22Rv1 (cell line): ENCODE results near the gene NR2C1.
"Not testable (repeated sequence)": the region's sequence is repeated elsewhere in the genome, so short reads cannot be mapped to it uniquely, and the experiment has no call there.

ENCODE experiments used
- H3K27ac ChIP-seq: fragments of 450-650 bp; 2 replicates; pipeline ENCODE4 v1.5.1; 2017
- ZFX ChIP-seq: fragments of 450-650 bp; IDR thresholded peaks from 2 replicates; pipeline ENCODE4 v1.6.1; 2017; ENCODE audit warnings: antibody characterized with exemption, borderline replicate concordance
- TF ChIP-seq, protein P1 (sequence below): fragments of 450-650 bp; IDR thresholded peaks from 2 replicates; pipeline ENCODE4 v1.5.1; 2017; ENCODE audit warnings: mild to moderate bottlenecking

The NR2C1 gene

DNA sequence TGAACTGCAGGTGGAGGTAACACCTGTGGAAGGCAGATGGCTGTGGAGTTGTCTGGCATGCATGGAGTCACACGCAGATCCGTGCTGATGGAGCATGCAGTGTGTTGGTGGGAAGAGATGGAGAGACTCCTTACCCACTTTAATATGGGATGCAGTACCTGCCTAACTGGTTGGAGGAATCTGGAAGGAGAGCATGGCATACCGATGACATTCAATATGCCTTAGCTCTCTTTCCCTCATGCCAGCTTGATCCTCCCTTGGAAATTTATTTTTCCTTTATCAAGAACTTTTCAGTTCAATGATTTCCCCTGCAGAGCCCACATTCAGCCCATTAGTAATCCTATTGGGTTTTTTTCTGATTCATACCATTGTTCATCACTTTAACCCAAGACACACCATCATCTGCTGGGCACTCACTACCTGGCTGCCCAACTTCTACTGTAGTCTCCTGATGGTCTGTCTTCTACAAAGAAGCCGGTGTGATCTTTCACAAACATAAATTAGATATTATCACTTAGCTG, 25.9 kb upstream of the NR2C1 start:
- H3K27ac ChIP-seq, result no peak overlapping the region; the same call in 1 of the 2 replicates
- no peak for TF ChIP-seq ZFX
- TF ChIP-seq, protein P1, sequence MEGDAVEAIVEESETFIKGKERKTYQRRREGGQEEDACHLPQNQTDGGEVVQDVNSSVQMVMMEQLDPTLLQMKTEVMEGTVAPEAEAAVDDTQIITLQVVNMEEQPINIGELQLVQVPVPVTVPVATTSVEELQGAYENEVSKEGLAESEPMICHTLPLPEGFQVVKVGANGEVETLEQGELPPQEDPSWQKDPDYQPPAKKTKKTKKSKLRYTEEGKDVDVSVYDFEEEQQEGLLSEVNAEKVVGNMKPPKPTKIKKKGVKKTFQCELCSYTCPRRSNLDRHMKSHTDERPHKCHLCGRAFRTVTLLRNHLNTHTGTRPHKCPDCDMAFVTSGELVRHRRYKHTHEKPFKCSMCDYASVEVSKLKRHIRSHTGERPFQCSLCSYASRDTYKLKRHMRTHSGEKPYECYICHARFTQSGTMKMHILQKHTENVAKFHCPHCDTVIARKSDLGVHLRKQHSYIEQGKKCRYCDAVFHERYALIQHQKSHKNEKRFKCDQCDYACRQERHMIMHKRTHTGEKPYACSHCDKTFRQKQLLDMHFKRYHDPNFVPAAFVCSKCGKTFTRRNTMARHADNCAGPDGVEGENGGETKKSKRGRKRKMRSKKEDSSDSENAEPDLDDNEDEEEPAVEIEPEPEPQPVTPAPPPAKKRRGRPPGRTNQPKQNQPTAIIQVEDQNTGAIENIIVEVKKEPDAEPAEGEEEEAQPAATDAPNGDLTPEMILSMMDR, result no peak

DNA sequence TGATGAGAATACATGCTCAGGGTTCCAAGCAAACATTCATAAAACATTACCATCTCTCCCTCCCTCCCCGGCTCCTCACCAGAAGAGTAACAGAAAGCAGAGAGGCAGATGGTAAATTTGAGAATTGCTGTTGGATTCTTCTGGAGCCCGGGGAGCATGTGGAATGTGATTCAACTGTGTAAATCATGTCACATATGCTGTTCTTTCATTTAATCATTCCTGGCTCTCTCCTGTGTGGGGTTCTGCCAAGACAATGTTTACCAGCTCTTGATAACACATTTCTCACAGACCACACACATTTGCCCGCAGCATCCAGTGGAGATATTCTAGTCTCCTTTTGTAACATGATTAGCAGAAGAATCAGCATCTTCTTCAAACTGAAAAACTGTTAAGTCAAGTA, 23.4 kb upstream of the NR2C1 start:
- H3K27ac ChIP-seq, result peak overlapping the region; percentile 53
- TF ChIP-seq ZFX, result no peak
- TF ChIP-seq, protein P1, result no peak

DNA sequence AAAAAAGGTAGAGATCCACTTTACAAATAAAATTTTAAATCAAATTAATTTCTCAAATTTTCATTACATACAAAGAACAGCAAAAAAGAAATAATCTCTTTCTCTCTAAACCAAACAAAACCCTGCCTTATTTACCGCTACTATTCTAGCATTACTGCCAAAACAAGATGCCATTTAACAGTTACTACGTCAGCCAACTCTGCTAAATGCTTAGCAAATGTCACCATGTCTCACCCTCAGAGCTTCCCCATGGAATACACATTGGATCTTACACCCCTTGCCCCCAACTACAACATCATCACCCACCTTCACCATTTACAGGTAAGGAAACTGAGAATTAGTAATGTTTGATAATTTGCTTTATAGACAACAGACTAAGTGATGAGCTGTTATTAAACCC, 23.0 kb upstream of the NR2C1 start:
- peak overlapping the region; percentile 53 for H3K27ac ChIP-seq
- no peak for TF ChIP-seq ZFX
- TF ChIP-seq, protein P1, result no peak

DNA sequence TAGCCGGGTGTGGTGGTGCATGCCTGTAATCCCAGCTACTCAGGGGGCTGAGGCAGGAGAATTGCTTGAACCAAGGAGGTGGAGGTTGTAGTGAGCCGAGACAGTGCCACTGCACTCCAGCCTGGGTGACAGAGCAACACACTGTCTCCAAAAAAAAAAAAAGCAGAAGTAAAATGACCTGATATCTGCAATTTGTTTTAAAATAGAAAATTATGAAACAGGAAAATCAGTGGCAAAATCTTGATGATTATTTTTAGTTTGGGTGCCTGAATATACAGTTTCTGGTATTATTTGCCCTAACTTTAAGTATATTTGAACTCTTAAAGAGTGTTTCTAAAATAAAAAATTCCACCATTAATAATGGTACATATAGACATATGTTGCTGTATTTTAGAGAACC, 22.4 kb upstream of the NR2C1 start:
- H3K27ac ChIP-seq, result not testable (repeated sequence)

DNA sequence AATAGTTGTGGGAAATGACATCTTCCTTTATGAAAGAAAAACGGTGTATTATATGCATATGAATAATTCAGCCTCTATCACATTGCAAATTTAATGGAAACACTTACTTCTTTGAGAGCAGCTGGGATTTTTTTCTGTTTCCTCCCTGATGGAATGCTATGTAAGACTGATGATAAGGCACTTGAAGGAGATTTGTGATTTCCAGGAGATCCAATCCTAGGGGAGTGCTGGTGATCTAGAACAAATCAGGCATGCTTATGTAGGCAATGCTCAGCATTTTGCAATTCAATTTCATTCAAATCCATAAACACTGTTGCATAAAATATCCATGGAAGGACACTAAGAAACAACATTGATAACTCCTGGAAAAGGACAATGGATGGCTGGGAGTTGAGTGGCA, 16.0 kb upstream of the NR2C1 start:
- TF ChIP-seq ZFX, result no peak
- TF ChIP-seq, protein P1, result no peak
- H3K27ac ChIP-seq, result no peak overlapping the region

DNA sequence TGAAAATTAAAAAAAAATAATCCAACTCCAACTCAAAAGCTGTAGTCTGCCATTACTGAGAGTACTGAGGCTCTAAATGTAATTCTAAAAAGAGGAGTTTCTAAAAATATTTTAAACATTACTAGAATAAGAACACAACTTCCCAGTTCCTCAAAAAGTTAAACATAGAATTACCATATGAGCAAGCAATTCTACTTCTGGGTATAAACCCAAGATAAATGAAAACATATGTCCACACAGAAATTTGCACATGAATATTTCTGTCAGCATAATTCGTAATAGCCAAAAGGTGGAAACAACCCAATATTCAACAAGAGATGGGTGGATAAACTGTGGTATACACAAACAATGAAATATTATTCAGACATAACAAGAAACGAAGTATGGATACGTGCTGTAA, 15.0 kb upstream of the NR2C1 start:
- TF ChIP-seq, protein P1, result no peak
- TF ChIP-seq ZFX, result no peak
- H3K27ac ChIP-seq, result no peak overlapping the region

DNA sequence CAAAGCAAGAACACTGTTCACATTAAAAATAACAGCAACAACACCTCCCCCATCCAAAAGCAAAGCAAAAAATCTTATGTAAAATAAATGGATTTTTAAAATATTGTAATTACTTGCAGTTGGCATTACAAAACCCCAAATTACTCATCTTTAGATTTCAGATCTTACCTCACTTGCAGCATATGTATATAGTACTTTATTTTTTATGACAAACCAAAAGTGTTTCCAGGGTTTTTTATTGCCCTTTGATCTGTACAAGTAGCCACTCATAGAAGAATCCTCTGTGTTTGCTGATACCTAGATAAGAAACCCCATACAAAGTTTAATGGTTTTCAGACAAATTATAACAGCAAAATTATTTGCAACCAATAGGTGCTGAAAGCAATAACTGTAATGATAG, 12.2 kb upstream of the NR2C1 start:
- no peak overlapping the region for H3K27ac ChIP-seq
- TF ChIP-seq, protein P1, result no peak
- TF ChIP-seq ZFX, result no peak

DNA sequence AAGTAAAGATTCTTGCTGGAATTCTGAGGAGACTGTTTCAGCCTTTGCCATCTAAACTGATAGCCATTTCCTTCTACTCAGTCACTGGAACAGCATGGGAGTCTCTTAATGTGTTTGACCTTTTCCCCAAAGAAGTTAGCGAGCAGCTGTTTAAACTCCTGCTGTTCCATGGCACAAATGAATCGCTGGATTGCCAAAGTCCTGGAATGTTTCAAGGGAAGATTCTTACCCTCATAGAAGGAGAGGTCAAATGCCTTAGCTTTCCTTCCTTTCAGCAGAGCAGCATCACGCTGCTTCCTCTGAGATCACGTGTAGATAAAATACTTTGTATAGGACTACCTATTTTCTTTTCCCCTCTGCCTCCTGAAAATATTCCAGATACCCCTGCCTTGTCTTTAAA, 10.5 kb upstream of the NR2C1 start:
- H3K27ac ChIP-seq, result no peak overlapping the region
- TF ChIP-seq, protein P1, result no peak
- TF ChIP-seq ZFX, result no peak
